GM20431 (cell line): Measurements from ENCODE around the gene GPAT2.
"Not testable (repeated sequence)": the region's sequence is repeated elsewhere in the genome, so short reads cannot be mapped to it uniquely, and the experiment has no call there.

ENCODE experiments used
- in situ Hi-C: fragments of 300-500 bp; cut with MseI, MboI; formaldehyde crosslinking; loops from one replicate; pipeline ENCODE4 v1.15.0; 2020; ENCODE audit warnings: low sequenced_read_pairs; ENCODE audit not compliant: unreplicated experiment

The GPAT2 gene

GRCh38 chr2:95991351-95992094 is 43.2 kb downstream of the GPAT2 start, which contains the start of gene ANKRD36C:
Gene ANKRD36C, minus strand, starts transcription at chr2:95991824. Its CDS starts 116 bp downstream, at chr2:95991708.
- in situ Hi-C loops: not testable (repeated sequence)

DNA sequence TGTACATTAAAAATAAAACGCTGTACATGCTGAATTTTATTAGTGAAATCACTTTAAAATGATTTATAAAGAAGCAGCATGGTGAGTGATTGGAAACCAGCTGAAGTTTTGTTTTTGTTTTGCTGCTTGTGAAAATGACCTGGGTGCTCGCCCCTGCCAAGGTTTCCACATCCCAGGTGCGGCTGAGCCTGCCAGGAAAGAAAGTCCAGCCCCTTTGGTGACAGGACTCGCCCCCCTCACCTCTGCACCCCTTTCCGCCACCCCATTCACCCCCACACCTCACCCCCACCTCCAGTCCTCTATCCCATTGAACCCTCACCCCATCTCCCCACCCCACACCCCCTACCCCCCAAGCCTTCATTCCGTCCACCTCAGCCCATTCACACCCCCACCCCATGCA is 43.8 kb downstream of the GPAT2 start:
- in situ Hi-C loops: not testable (repeated sequence)
